Pancreas (tissue), 10 donors: Measurements from ENCODE around the gene ROPN1L. TPM values are rescaled to one million over a fixed set of nuclear protein-coding genes. Genes with fewer than 3 reads are reported as not detected.
A peak's percentile ranks its signal among the peaks of the same experiment; 100 is the strongest.

ENCODE experiments used
- ATAC-seq, 4 donors: fragments of 200-7000 bp; cut with Tn5 transposase; one replicate each; pipeline versions ENCODE4 v1.8.0 to v1.9.1; 2020; ENCODE audit warnings: mild to moderate bottlenecking in 4 of 4, moderate library complexity in 4 of 4
- DNase-seq, 6 donors: peaks; one replicate each; pipeline ENCODE4 v3.0.0-alpha.2; 2020
- FAIRE-seq: peaks from 2 replicates; lab custom pipeline; 2012; peaks lifted over from hg19 to GRCh38; lab: Jason Lieb, UNC
- H3K27ac ChIP-seq, 4 donors: fragments of 200-600 bp; sonication (generic); 1 replicate in 3 of 4; 2 replicates in 1 of 4; pipeline versions ENCODE4 v1.5.0 to v1.8.0; 2020
- H3K27me3 ChIP-seq, 4 donors: fragments of 200-600 bp; one replicate each; pipeline ENCODE4 v1.8.0; 2021
- H3K36me3 ChIP-seq, 3 donors: fragments of 200-600 bp; sonication (generic) in 1 of 3; one replicate each; pipeline versions ENCODE4 v1.5.0 to v1.8.0; 2020 to 2021
- H3K4me1 ChIP-seq, 3 donors: fragments of 200-600 bp; one replicate each; pipeline ENCODE4 v1.8.0; 2021
- H3K4me3 ChIP-seq, 4 donors: fragments of 200-600 bp; sonication (generic) in 2 of 4; one replicate each; pipeline versions ENCODE4 v1.5.0 to v1.8.0; 2020 to 2021
- H3K9me3 ChIP-seq, 4 donors: fragments of 200-600 bp; one replicate each; pipeline ENCODE4 v1.8.0; 2021
- CTCF ChIP-seq, 4 donors: fragments of 200-600 bp; sonication (generic) in 3 of 4; IDR thresholded peaks; one replicate each; pipeline versions ENCODE4 v1.5.0 to v1.8.0; 2021; ENCODE audit warnings: antibody characterized with exemption in 4 of 4
- WGBS, 2 donors: extraction: QIAGEN DNeasy Blood & Tissue Kit; methylation state at CpG; one replicate each; pipeline ENCODE4 v1.1.7; 2013; 5-methylcytosine and 5-hydroxymethylcytosine counted together
- intact Hi-C, 3 donors: fragments of 100-400 bp; cut with DNase I; formaldehyde crosslinking; loops; one replicate each; pipeline versions ENCODE4 v1.11.1 to v1.14.2; 2022
- polyA plus RNA-seq, 2 donors: library from polyadenylated mRNA; stranded (reverse); fragments of 200-250 nt; gene quantifications; one replicate each; pipeline ENCODE4 v1.2.3, GENCODE V29; 2013
- total RNA-seq, 6 donors: library from RNA; stranded (reverse); fragmentation: NEBNext Ultra II Directional in 4 of 6; extraction: Animal tissue kit (Norgen Biotek cat#: 25700) in 4 of 6; gene quantifications; one replicate each; pipeline versions ENCODE4 v1.2.1 to v1.2.4, GENCODE V29; 2021 to 2023
- donor health status: healthy with polysubstance abuse.
- donor health status: DM: no; HTN: no; CAD: no; lungs with moderate emphysema.
- donor health status: DM: no; HTN: no; CAD: no.
- donor health status: control.
- donor health status: control.
- donor health status: Bipolar disorder and iron deficiency.
- donor health status: DM: yes; HTN: yes; CAD: no.
- donor health status: DM: no; HTN: no; CAD: no.
- donor health status: DM: no; HTN: no; CAD: no.
- donor health status: DM: yes; HTN: yes; CAD: no.

Gene ROPN1L
- total and polyA plus RNA-seq, 8 donors, result 0.18 to 1.9 (median 0.60) TPM

- FAIRE-seq, result no peak
- TF ChIP-seq CTCF (IDR thresholded peaks at IDR 0.05), result no peak
- 62 to 63% methylated on average over 21 of the region's 21 CpGs for WGBS, 2 donors
These were observed 25.9 kb downstream of the ROPN1L start for GRCh38 chr5:10467281-10468198.

GRCh38 chr5:10468256-10468655 lies 26.6 kb downstream of the ROPN1L start:
- H3K9me3 ChIP-seq, result no peaks in the 10 kb centered on the region
- H3K4me3 ChIP-seq, result no peak overlapping the region
- ATAC-seq (no peak), FAIRE-seq (no peak), DNase-seq (no peak)
- no peaks in the 10 kb centered on the region for H3K36me3 ChIP-seq
- WGBS, 2 donors, result 70 to 78% methylated on average over 2 of the region's 2 CpGs
- intact Hi-C loops, result no loop called here
- no peak for TF ChIP-seq CTCF (IDR thresholded peaks at IDR 0.05)
- no peaks in the 10 kb centered on the region for H3K27me3 ChIP-seq
- no peaks in the 10 kb centered on the region for H3K4me1 ChIP-seq
- H3K27ac ChIP-seq, result no peak overlapping the region

More at GRCh38 chr5:10467281-10468198, 25.9 kb downstream of the ROPN1L start:
- Histone ChIP-seq H3K4me1 (no peaks in the 10 kb centered on the region), H3K9me3 (no peaks in the 10 kb centered on the region), H3K27ac (no peak overlapping the region), H3K36me3 (no peaks in the 10 kb centered on the region), H3K4me3 (no peak overlapping the region), H3K27me3 (no peaks in the 10 kb centered on the region)
- DNase-seq (no peak), ATAC-seq (peak in 1 of 4 donors; percentile 54)
- intact Hi-C loops, result no loop called here

- Histone ChIP-seq H3K36me3 (no peaks in the 10 kb centered on the region), H3K27me3 (no peaks in the 10 kb centered on the region), H3K4me1 (no peaks in the 10 kb centered on the region), H3K4me3 (no peak overlapping the region), H3K27ac (no peak overlapping the region), H3K9me3 (no peaks in the 10 kb centered on the region)
- TF ChIP-seq CTCF (IDR thresholded peaks at IDR 0.05), result no peak
- 65 to 70% methylated on average over 8 of the region's 8 CpGs for WGBS, 2 donors
- no peak for DNase-seq
- ATAC-seq, result no peak
- no peak for FAIRE-seq
- intact Hi-C loops, result no loop called here
These were observed 27.8 kb downstream of the ROPN1L start for GRCh38 chr5:10469253-10470050.

- ATAC-seq, result no peak
- Histone ChIP-seq H3K9me3 (no peaks in the 10 kb centered on the region), H3K4me3 (no peak overlapping the region), H3K4me1 (no peaks in the 10 kb centered on the region), H3K27ac (no peak overlapping the region), H3K36me3 (no peaks in the 10 kb centered on the region), H3K27me3 (no peaks in the 10 kb centered on the region)
- 79 to 86% methylated on average over 10 of the region's 10 CpGs for WGBS, 2 donors
- no peak for TF ChIP-seq CTCF (IDR thresholded peaks at IDR 0.05)
- no peak for DNase-seq
- FAIRE-seq, result no peak
- intact Hi-C loops, result no loop called here
These were observed 29.0 kb downstream of the ROPN1L start for GRCh38 chr5:10470669-10471068.
